Lung (tissue), 12 donors: ENCODE measurements around the gene PPP2R2C. TPM values are rescaled to one million over a fixed set of nuclear protein-coding genes. Genes with fewer than 3 reads are reported as not detected.

Experiments used
- ATAC-seq: fragments of 200-7000 bp; cut with Tn5 transposase; one replicate; pipeline ENCODE4 v1.9.1; 2020; ENCODE audit warnings: moderate number of reproducible peaks; ENCODE audit not compliant: insufficient read depth, low FRiP score
- DNase-seq, 3 donors: peaks; one replicate each; pipeline ENCODE4 v3.0.0-alpha.2; 2013 to 2017
- H3K27ac ChIP-seq, 2 donors: one replicate each; pipeline ENCODE4 v1.5.1; 2013; ENCODE audit warnings: mild to moderate bottlenecking in 2 of 2, moderate library complexity in 2 of 2, control low read depth in 1 of 2, inconsistent platforms in 1 of 2, low read depth in 1 of 2, low read length in 1 of 2
- H3K27me3 ChIP-seq, 3 donors: one replicate each; pipeline ENCODE4 v1.5.1; 2013; ENCODE audit warnings: low read length in 2 of 3; ENCODE audit not compliant: control insufficient read depth in 3 of 3, insufficient read depth in 3 of 3
- H3K36me3 ChIP-seq, 4 donors: one replicate each; pipeline ENCODE4 v1.5.1; 2013; ENCODE audit warnings: low read length in 4 of 4, mild to moderate bottlenecking in 1 of 4, moderate library complexity in 1 of 4; ENCODE audit not compliant: control insufficient read depth in 4 of 4, insufficient read depth in 4 of 4
- H3K4me1 ChIP-seq, 5 donors: one replicate each; pipeline ENCODE4 v1.5.1; 2013; ENCODE audit warnings: low read length in 5 of 5, mild to moderate bottlenecking in 2 of 5, moderate library complexity in 1 of 5; ENCODE audit not compliant: control insufficient read depth in 5 of 5, insufficient read depth in 5 of 5
- H3K4me3 ChIP-seq: one replicate; pipeline ENCODE4 v1.5.1; 2013; ENCODE audit warnings: mild to moderate bottlenecking, control low read depth, moderate library complexity
- H3K9ac ChIP-seq, 2 donors: one replicate each; pipeline ENCODE4 v1.5.1; 2013; ENCODE audit warnings: low read length in 2 of 2, control low read depth in 1 of 2; ENCODE audit not compliant: insufficient read depth in 1 of 2
- H3K9me3 ChIP-seq, 4 donors: one replicate each; pipeline ENCODE4 v1.5.1; 2013; ENCODE audit warnings: low read length in 3 of 4, mild to moderate bottlenecking in 1 of 4, moderate library complexity in 1 of 4; ENCODE audit not compliant: control insufficient read depth in 4 of 4, insufficient read depth in 3 of 4
- CTCF ChIP-seq: IDR thresholded peaks from 2 replicates; pipeline ENCODE4 v1.5.1; 2012; ENCODE audit warnings: mild to moderate bottlenecking; ENCODE audit errors: control extremely low read depth, extremely low read depth
- WGBS, 2 donors: extraction: QIAGEN DNeasy Blood & Tissue Kit; methylation state at CpG; one replicate each; pipeline ENCODE4 v1.1.7; 2013; 5-methylcytosine and 5-hydroxymethylcytosine counted together
- polyA plus RNA-seq, 2 donors: library from polyadenylated mRNA; stranded (reverse); fragments of 200-250 nt; gene quantifications; one replicate each; pipeline ENCODE4 v1.2.1, GENCODE V29; 2013
- total RNA-seq, 2 donors: library from RNA; depleted of rRNA in 1 of 2; stranded (reverse); fragments of >200 nt in 1 of 2; gene quantifications; one replicate each; pipeline ENCODE4 v1.2.1, GENCODE V29; 2014 to 2021
- donor health status: control.
- donor health status: control.
- donor health status: Bipolar disorder and iron deficiency.
- donor health status: healthy.
- donor health status: DM: yes; HTN: yes; CAD: no.

The PPP2R2C gene
- total and polyA plus RNA-seq, 4 donors, result 0.03 to 0.57 (median 0.04) TPM

- H3K4me1 ChIP-seq, result peaks cover 0 to 5% (median 0%) of the 10 kb centered on the region in 5 donors
- no peak overlapping the region for H3K4me3 ChIP-seq
- H3K9ac ChIP-seq, result no peak overlapping the region
- H3K36me3 ChIP-seq, result peaks cover 0 to 10% (median under 1%) of the 10 kb centered on the region in 4 donors
- ATAC-seq (no peak), DNase-seq (no peak)
- 75 to 81% methylated on average over 8 of the region's 8 CpGs for WGBS, 2 donors
- H3K27me3 ChIP-seq, result peaks cover 0 to 5% (median 3%) of the 10 kb centered on the region in 3 donors
- H3K27ac ChIP-seq, result no peak overlapping the region
- H3K9me3 ChIP-seq, result peaks cover 0 to 4% (median 0%) of the 10 kb centered on the region in 4 donors
- no peak for TF ChIP-seq CTCF
Observed at GRCh38 chr4:6307891-6308290, 164.5 kb downstream of the PPP2R2C start.

GRCh38 chr4:6307230-6307629 lies 165.2 kb downstream of the PPP2R2C start:
- peaks cover 0 to 4% (median 0%) of the 10 kb centered on the region in 4 donors for H3K9me3 ChIP-seq
- 67 to 76% methylated on average over 12 of the region's 12 CpGs for WGBS, 2 donors
- H3K9ac ChIP-seq, result no peak overlapping the region
- no peak for TF ChIP-seq CTCF
- peaks cover 0 to 5% (median 3%) of the 10 kb centered on the region in 3 donors for H3K27me3 ChIP-seq
- H3K4me3 ChIP-seq, result no peak overlapping the region
- DNase-seq (no peak), ATAC-seq (no peak)
- H3K27ac ChIP-seq, result no peak overlapping the region
- peaks cover 0 to 16% (median 6%) of the 10 kb centered on the region in 4 donors for H3K36me3 ChIP-seq
- peaks cover 0 to 5% (median 0%) of the 10 kb centered on the region in 5 donors for H3K4me1 ChIP-seq

GRCh38 chr4:6306299-6306698 lies 166.1 kb downstream of the PPP2R2C start:
- H3K4me1 ChIP-seq, result peaks cover 0 to 5% (median 0%) of the 10 kb centered on the region in 5 donors
- H3K9me3 ChIP-seq, result peaks cover 0 to 10% (median 0%) of the 10 kb centered on the region in 4 donors
- 74 to 83% methylated on average over 5 of the region's 5 CpGs for WGBS, 2 donors
- H3K4me3 ChIP-seq, result no peak overlapping the region
- no peak overlapping the region for H3K27ac ChIP-seq
- peaks cover 0 to 26% (median 12%) of the 10 kb centered on the region in 4 donors for H3K36me3 ChIP-seq
- no peak for DNase-seq
- no peak overlapping the region for H3K9ac ChIP-seq
- no peak for TF ChIP-seq CTCF
- H3K27me3 ChIP-seq, result peaks cover 0 to 5% (median 3%) of the 10 kb centered on the region in 3 donors
- no peak for ATAC-seq

- Histone ChIP-seq H3K9me3 (peaks cover 0 to 11% (median 0%) of the 10 kb centered on the region in 4 donors), H3K4me3 (no peak overlapping the region), H3K9ac (no peak overlapping the region), H3K27me3 (peaks cover 0 to 2% (median 0%) of the 10 kb centered on the region in 3 donors), H3K4me1 (peaks cover 0 to 2% (median 0%) of the 10 kb centered on the region in 5 donors), H3K27ac (no peak overlapping the region), H3K36me3 (peaks cover 0 to 37% (median 18%) of the 10 kb centered on the region in 4 donors)
- no peak for TF ChIP-seq CTCF
- 88 to 91% methylated on average over 12 of the region's 12 CpGs for WGBS, 2 donors
- DNase-seq, result no peak
- no peak for ATAC-seq
Observed at GRCh38 chr4:6303943-6304342, 168.5 kb downstream of the PPP2R2C start.
